Stomach (tissue), 4 donors: Measurements from ENCODE around the gene CARHSP1.
"Not testable (repeated sequence)": the region's sequence is repeated elsewhere in the genome, so short reads cannot be mapped to it uniquely, and the experiment has no call there.

Source experiments
- CTCF ChIP-seq, 7 experiments: fragments of 450-650 bp in 4 of 7; fragments of 200-600 bp in 3 of 7; sonication (generic) in 3 of 7; IDR thresholded peaks; one replicate each; pipeline ENCODE4 v1.5.1; 2016 to 2019; ENCODE audit warnings: antibody characterized with exemption in 7 of 7, control low read depth in 2 of 7, mild to moderate bottlenecking in 1 of 7
- POLR2A ChIP-seq, 4 donors: fragments of 450-650 bp; IDR thresholded peaks; one replicate each; pipeline ENCODE4 v1.6.1; 2016; ENCODE audit warnings: antibody characterized with exemption in 4 of 4, control low read depth in 2 of 4, mild to moderate bottlenecking in 1 of 4, moderate library complexity in 1 of 4
- POLR2AphosphoS5 ChIP-seq, 3 donors: sonication (generic); formaldehyde crosslinking; IDR thresholded peaks; one replicate each; pipeline ENCODE4 v1.6.1; 2016; ENCODE audit warnings: antibody characterized with exemption in 3 of 3

GRCh38 chr16:8836797-8837196 is 32.0 kb downstream of the CARHSP1 start:
- TF ChIP-seq POLR2A, CTCF, POLR2AphosphoS5 (IDR thresholded peaks at IDR 0.05): not testable (repeated sequence)
